Measurements from ENCODE around the gene DEGS2.

The DEGS2 gene

DNA sequence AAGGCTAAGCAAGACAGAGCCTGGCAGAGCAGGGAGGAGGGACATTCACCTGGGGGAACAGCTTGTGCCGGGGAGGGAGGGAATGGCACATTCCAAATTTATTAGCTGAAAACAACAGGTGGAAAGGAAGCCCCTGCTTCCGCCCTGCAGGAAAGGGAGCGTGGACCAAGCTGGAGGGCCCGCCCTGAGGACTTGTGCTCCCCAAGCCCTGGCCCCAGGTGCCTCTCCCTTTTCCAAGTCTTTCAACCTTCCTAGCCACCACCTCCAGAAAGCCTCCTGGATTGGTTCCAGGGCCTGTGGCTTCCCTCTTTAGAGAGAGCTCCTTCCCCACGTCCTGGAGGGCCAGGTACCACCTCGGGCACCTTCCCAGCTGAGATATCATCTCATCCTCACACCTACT, 2.7 kb downstream of the DEGS2 start:
- H3K27me3 Mint-ChIP-seq (ENCODE audit: low read depth), result peaks cover 52% of the 10 kb centered on the region
- peaks cover 14% of the 10 kb centered on the region for H3K4me1 Mint-ChIP-seq
- no peak overlapping the region for H3K27ac Mint-ChIP-seq
- H3K9me3 Mint-ChIP-seq, result peaks cover 6% of the 10 kb centered on the region
- H3K36me3 Mint-ChIP-seq (ENCODE audit: low read depth), result no peaks in the 10 kb centered on the region
- no peak overlapping the region for H3K4me3 Mint-ChIP-seq
- TF ChIP-seq, protein P1, sequence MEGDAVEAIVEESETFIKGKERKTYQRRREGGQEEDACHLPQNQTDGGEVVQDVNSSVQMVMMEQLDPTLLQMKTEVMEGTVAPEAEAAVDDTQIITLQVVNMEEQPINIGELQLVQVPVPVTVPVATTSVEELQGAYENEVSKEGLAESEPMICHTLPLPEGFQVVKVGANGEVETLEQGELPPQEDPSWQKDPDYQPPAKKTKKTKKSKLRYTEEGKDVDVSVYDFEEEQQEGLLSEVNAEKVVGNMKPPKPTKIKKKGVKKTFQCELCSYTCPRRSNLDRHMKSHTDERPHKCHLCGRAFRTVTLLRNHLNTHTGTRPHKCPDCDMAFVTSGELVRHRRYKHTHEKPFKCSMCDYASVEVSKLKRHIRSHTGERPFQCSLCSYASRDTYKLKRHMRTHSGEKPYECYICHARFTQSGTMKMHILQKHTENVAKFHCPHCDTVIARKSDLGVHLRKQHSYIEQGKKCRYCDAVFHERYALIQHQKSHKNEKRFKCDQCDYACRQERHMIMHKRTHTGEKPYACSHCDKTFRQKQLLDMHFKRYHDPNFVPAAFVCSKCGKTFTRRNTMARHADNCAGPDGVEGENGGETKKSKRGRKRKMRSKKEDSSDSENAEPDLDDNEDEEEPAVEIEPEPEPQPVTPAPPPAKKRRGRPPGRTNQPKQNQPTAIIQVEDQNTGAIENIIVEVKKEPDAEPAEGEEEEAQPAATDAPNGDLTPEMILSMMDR (IDR thresholded peaks at IDR 0.05; ENCODE audit: unreplicated experiment in 3 of 3), result no peak

DNA sequence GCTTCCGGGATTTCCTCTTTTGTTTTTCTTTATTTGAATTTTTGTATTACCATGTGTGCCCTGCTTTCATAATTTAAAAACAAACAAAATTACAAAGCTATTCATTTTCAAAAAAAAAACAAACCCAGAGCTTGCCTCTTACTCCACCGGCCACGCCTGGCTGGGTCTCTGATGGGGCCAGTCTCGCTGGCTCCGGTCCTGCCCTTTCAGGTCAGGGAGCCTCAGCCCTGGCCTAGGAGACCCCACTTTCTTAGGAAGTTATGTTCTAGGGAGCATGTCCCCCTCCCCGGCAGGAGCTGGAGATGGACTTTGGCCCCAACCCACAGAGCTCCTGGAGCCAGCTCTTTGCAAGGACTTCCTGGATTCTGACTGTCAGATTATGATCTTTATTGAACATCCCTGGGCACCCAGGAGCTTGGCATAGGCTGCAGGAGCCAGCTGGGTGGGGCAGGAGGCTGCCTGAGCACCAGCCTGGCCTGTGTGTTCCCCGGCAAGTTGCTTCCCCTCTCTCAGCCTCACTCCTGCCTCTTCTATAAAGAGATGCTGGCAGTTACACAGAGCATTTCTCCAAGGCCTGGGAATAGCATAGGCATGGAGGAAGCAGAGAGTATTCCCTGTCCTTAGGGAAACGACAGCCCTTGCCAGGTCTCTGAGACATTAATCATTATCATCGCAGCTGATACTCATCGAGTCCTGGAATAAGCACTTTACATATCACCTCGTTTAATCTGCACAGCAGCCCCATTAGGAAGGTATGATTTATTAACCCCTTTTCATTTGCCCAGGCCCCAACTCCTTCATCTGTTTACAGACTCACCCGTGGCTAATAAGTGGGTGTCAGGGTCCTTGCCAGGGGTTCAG, 3.5 kb downstream of the DEGS2 start:
- Mint-ChIP-seq H3K27ac (peak overlapping the region; percentile 62 to 88 (median 87)), H3K27me3 (ENCODE audit: low read depth) (peaks cover 48% of the 10 kb centered on the region), H3K9me3 (peaks cover 6% of the 10 kb centered on the region), H3K36me3 (ENCODE audit: low read depth) (no peaks in the 10 kb centered on the region), H3K4me3 (peak overlapping the region in 1 of 3 experiments; percentile 68), H3K4me1 (peaks cover 14% of the 10 kb centered on the region)
- TF ChIP-seq, protein P1 (IDR thresholded peaks at IDR 0.05; ENCODE audit: unreplicated experiment in 3 of 3), result no peak

DNA sequence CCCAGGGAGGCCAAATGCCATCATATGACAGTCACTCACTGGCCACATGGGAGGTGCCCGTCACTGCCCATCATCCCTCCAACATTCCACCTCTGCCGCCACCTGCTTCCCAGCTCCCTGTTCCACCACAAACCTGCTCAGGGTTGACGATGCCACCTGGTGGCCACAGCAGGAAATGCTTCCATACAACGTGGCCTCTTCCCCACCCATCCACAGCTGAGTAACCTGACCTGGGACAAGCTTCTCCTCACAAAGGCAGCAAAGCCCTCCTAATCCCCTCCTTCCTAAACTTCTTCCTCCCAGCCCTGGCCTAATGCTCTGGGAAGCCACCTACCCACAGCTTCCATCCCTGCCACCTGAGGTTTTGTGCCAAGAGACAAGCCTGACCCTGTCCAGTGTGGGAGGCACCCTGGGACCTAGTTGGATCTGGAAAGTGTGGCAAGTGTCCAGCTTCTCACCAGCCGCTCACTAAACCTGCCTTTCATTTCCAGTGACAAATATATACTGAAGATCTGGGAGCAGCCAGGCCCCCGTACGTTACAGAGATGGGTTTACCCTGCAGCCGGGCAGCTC, 4.3 kb downstream of the DEGS2 start:
- TF ChIP-seq, protein P1 (IDR thresholded peaks at IDR 0.05; ENCODE audit: unreplicated experiment in 3 of 3), result peak; percentile 44 to 54 (median 52)
- H3K4me3 Mint-ChIP-seq, result peak overlapping the region in 1 of 3 experiments; percentile 44
- H3K36me3 Mint-ChIP-seq (ENCODE audit: low read depth), result no peaks in the 10 kb centered on the region
- H3K27me3 Mint-ChIP-seq (ENCODE audit: low read depth), result peaks cover 39% of the 10 kb centered on the region
- peaks cover 14% of the 10 kb centered on the region for H3K4me1 Mint-ChIP-seq
- H3K27ac Mint-ChIP-seq, result peak overlapping the region; percentile 62 to 88 (median 87)
- peaks cover 6% of the 10 kb centered on the region for H3K9me3 Mint-ChIP-seq

DNA sequence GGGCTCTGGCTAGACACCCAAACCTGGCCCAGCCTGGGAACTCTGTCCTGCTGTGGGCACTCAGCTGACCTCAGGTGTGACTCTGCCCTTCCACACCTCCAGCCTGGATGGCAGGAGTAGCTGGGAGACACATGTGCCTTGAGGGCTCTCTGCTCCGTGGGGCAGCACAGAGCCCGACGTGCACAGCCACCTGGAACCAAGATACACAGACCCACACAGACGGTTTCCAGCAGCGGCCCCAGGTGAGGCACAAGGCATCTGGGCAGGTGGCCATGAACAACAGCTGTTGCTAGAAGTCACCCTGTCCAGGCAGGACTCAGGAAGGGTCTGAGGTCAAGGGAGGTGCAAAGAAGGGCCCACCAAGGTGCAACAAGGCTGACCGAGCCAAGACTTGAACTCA, 5.9 kb downstream of the DEGS2 start:
- Mint-ChIP-seq H3K9me3 (peaks cover 6% of the 10 kb centered on the region), H3K36me3 (ENCODE audit: low read depth) (no peaks in the 10 kb centered on the region), H3K27ac (no peak overlapping the region), H3K4me3 (no peak overlapping the region), H3K4me1 (peaks cover 14% of the 10 kb centered on the region), H3K27me3 (ENCODE audit: low read depth) (peaks cover 31% of the 10 kb centered on the region)
- TF ChIP-seq, protein P1 (IDR thresholded peaks at IDR 0.05; ENCODE audit: unreplicated experiment in 3 of 3), result no peak

DNA sequence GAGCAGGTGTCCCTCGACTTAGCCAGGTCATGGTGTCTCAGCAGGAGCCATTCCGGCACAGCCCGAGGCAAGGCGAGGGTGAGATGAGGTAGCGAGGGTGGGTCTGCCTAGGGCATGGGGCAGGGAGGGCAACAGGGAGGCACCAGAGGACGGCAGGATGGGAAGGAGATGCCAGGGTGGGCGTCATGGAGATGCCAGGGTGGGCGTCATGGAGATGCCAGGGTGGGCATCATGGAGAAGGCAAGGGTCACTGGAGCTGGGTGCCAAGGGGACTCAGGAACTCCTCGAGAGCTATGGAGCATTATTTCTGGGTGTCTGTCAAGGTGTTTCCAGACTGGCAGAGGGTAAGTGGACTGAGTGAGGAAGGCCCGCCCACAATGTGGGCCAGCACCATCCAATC, 7.4 kb downstream of the DEGS2 start:
- H3K27ac Mint-ChIP-seq, result no peak overlapping the region
- peaks cover 14% of the 10 kb centered on the region for H3K4me1 Mint-ChIP-seq
- TF ChIP-seq, protein P1 (IDR thresholded peaks at IDR 0.05; ENCODE audit: unreplicated experiment in 3 of 3), result no peak
- peaks cover 16% of the 10 kb centered on the region for H3K27me3 Mint-ChIP-seq (ENCODE audit: low read depth)
- H3K4me3 Mint-ChIP-seq, result no peak overlapping the region
- H3K36me3 Mint-ChIP-seq (ENCODE audit: low read depth), result no peaks in the 10 kb centered on the region
- peaks cover 6% of the 10 kb centered on the region for H3K9me3 Mint-ChIP-seq

Data from nephron (organoid).